ENCODE data around the gene ALDH16A1.

Gene ALDH16A1

DNA sequence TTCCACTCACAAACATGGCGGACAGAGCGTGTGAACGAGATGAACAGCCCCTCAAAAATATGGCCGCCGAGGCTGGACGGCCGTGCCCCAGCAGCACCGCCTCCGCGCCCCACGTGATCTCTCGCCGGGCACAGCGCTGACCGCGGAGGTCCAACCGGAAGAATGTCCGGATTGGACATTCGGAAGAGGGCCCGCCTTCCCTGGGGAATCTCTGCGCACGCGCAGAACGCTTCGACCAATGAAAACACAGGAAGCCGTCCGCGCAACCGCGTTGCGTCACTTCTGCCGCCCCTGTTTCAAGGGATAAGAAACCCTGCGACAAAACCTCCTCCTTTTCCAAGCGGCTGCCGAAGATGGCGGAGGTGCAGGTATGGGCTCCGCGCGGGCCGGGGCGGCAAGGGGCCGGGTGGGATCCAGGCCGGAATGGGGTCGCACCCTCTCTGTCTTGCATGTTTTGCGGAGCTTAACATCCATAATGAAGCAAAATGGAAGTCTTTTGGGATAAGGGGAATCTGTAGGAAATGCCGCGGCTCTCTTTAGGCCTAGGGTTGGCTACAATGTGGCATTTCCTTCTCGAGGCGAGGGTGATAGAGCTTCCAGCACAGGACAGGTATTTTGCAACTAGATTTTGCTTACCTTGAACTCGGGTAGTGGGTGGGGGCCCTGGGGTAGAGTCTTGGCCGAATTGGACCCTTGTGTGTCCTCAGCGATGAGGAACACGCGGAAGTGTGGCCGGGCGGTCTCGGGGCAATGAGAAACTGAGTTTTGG, 34.4 kb downstream of the ALDH16A1 start, which contains the start of gene RPL13A:
RPL13A (plus strand) TSS at position 332 of the 769 bp plus-strand sequence; CDS start at position 354, 22 bp downstream.
- in situ Hi-C loops (cut with MboI; ENCODE audit: low sequenced_read_pairs): no loop called here

DNA sequence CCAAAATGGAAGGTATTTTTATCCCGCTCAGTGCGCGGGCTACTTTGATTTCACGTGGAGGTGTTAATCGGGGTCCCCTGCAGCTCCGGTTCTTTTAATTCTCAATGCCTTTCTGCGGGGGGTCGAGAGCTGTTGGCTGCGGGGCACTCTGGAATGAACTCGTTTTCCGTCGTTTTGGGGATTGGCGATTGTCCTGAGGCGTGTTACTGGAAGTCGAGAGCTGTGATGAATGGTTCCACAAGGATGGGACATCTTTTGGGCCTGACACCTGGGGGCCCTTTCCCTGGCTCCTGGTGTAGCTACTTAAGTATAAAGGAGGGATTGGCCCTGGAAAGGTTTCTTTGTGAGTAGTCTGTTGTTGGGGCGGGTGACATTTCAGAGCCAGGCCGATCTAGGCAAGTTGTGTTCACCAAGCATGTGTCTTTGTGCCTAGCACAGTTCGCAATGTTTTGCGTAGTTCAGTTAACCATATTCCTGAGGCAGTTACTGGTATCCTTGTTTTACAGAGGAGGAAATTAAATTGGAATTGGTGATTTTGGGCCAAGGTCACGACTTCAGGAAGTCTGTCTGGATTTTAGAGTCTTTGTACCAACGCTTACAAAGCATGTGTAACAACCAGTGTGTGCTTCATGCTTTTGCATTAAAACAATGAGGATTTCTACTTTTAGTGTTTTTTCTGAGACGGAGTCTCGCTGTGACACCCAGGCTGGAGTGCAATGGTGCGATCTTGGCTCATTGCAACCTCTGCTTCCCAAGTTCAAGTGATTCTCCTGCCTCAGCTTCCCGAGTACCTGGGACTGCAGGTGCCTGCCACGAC, 35.2 kb downstream of the ALDH16A1 start:
- in situ Hi-C loops (cut with MboI; ENCODE audit: low sequenced_read_pairs): no loop called here

DNA sequence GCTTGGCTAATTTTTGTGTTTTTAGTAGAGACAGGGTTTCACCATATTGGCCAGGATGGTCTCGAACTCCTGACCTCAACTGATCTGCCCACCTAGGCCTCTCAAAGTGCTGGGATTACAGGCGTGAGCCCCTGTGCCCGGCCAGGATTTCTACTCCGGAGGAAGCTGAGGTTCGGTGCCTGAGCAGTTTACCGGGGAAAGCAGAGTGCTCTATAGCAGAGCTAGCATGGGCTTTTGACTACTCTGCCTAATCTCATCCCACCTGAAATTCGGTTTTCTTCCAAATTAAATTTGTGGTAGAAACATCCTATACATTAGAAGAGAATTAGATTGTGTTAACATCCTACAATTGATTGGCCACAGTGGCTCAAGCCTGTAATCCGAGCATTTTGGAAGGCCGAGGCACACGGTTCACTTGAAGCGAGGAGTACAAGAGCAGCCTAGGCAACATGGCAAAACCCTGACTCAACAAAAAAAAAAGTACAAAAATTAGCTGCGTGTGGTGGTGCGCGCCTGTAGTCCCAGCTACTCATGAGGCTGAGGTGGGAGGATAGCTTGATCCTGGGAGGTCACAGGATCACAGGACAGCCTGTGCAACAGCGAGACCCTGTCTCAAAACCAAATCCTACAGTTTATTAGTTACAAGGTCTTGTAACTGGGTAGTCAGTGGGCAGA, 36.0 kb downstream of the ALDH16A1 start:
- in situ Hi-C loops (cut with MboI; ENCODE audit: low sequenced_read_pairs): no loop called here

DNA sequence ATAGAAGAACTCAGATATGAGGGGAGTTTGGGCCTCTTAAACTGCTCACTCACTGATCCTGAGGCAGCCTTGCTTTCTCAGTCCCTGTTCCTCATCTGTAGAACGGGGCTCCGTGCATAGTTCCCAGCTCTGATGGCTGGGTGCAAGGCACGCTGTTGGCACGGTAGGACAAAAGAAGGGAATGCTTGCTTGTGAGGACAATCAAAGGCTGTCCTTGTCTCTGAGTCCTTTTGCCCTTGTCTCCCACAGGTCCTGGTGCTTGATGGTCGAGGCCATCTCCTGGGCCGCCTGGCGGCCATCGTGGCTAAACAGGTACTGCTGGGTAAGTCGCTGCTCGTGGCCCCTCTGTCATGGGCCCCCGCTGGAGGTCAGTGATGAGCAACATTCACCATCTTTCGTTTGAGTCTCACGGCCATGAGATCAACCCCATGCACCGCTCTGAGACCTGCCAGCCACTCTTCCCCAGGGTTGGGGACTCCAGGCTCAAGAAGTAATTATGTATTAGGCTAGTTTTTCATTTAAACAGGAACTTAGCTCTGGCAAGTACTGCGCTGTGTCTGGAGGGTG, 36.7 kb downstream of the ALDH16A1 start:
- in situ Hi-C loops (cut with MboI; ENCODE audit: low sequenced_read_pairs): no loop called here

DNA sequence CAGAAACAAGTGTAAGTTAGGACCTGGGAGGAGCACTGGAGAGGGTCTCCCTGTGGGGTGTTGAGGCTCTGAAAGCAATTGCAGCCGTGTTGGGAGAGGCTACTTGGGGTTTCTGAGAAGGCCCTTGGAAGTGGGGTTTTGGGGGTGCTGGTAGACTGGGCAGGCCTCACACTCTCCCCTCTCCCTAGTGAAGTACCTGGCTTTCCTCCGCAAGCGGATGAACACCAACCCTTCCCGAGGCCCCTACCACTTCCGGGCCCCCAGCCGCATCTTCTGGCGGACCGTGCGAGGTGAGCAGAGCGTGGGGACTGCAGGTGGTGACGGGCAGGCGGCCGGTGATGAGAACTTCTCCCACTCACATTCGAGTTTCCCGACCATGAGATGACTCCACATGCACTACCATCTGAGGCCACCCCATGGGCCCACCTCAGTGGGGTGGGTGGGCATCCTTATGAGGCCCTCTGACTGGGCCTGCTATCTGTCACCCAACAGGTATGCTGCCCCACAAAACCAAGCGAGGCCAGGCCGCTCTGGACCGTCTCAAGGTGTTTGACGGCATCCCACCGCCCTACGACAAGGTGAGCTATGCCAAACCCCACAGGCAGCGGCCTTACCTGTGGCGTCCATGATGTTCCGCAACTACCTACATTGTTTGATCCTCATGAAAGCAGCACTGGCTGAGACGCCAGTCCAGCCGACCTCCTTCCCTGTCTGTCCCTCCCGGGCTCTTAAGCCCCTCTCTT, 37.4 kb downstream of the ALDH16A1 start:
- in situ Hi-C loops (cut with MboI; ENCODE audit: low sequenced_read_pairs): no loop called here

DNA sequence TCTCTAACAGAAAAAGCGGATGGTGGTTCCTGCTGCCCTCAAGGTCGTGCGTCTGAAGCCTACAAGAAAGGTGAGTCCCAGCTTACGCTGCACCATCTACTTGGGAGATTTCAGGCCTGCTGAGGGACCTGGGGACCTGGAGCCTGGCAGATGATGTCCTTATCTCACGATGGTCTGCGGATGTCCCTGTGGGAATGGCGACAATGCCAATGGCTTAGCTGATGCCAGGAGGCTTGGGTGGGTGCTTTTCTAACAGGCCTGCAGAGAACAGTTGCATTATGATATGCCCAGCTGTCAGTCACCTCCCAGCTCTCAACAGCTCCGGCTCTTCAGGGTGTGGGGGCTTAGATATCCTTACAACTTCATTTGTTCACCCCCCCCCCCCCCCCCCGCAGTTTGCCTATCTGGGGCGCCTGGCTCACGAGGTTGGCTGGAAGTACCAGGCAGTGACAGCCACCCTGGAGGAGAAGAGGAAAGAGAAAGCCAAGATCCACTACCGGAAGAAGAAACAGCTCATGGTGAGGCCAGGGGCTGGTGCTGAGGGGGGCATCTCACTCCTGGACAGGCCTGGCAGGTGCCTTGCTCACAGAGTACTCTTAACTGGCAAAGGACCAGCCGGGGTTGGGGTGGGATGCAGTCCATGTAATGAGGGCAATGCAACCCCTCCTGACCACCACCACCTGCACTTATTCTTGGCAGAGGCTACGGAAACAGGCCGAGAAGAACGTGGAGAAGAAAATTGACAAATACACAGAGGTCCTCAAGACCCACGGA, 38.2 kb downstream of the ALDH16A1 start:
- in situ Hi-C loops (cut with MboI; ENCODE audit: low sequenced_read_pairs): no loop called here

DNA sequence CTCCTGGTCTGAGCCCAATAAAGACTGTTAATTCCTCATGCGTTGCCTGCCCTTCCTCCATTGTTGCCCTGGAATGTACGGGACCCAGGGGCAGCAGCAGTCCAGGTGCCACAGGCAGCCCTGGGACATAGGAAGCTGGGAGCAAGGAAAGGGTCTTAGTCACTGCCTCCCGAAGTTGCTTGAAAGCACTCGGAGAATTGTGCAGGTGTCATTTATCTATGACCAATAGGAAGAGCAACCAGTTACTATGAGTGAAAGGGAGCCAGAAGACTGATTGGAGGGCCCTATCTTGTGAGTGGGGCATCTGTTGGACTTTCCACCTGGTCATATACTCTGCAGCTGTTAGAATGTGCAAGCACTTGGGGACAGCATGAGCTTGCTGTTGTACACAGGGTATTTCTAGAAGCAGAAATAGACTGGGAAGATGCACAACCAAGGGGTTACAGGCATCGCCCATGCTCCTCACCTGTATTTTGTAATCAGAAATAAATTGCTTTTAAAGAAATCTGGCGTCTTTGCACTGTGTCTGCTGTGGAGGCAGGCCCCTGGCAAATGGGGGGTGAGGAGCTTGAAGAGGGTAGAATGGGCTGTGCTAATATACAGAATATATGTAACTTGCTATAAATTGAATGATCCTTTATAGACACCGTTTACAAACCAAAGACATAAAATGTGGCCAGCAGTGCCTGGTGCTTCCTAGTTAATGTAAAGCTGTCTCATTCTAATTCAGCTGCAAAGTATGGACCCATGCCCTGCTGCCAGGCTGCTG, 39.0 kb downstream of the ALDH16A1 start:
- in situ Hi-C loops (cut with MboI; ENCODE audit: low sequenced_read_pairs): no loop called here

DNA sequence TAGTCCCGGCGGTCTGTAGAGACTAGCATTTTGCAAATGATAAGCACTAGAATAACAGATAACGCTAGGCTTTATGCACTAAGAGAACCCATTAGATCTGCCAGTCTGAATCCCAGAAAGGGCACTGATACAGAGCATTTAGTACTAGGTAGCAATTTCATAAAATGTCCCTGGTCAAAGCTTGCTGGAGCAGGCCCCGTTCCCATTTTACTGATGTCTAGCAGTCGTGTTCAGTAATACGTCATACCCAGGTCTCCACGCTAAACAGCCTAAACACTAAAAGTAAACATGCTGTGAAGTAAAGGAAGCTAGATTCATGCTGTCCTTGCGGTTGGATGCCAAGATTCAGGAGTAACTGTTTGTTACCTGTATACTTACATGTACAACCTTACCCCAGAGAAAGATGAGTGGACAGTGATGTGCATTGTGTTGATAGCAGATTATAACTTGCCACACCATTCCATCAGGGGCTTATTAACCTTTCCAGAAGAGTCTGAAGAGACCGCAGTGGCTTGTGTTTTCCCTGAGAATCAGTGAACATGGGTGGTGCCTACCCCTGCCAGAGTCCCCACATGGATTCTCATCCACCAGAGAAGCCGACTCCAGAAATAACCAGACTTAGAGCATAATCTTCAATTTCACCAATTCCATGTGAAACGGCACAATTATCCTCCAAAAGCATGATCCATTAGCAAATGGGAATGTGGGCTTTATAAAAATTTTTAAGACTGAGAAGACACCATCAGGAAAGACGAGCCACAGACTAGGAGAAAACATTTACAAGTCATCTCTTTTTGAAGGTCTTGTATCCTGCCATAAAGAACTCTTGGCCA, 39.8 kb downstream of the ALDH16A1 start:
- in situ Hi-C loops (cut with MboI; ENCODE audit: low sequenced_read_pairs): no loop called here

DNA sequence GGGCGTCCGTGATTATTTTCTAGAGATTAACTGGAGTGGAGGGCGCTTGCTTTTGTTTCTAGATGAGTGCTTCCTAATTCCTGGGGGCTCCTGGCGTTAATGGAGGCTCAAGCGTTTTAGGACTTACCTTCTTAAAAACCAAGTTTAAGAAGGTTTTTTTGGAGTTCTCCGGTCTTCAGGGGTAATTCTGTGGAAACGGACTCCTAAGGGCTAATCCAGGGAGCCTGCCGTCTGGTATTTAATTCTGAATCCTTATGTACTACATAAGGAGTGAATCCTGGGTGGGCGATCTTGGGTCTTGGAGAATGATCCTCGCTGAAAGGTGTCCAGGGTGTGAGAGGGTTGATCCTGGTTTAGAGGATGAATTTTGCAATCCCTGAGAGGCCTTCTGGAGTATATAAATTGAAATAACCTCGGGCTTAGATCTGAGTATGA, 43.6 kb downstream of the ALDH16A1 start:
- in situ Hi-C loops (cut with MboI; ENCODE audit: low sequenced_read_pairs): no loop called here

DNA sequence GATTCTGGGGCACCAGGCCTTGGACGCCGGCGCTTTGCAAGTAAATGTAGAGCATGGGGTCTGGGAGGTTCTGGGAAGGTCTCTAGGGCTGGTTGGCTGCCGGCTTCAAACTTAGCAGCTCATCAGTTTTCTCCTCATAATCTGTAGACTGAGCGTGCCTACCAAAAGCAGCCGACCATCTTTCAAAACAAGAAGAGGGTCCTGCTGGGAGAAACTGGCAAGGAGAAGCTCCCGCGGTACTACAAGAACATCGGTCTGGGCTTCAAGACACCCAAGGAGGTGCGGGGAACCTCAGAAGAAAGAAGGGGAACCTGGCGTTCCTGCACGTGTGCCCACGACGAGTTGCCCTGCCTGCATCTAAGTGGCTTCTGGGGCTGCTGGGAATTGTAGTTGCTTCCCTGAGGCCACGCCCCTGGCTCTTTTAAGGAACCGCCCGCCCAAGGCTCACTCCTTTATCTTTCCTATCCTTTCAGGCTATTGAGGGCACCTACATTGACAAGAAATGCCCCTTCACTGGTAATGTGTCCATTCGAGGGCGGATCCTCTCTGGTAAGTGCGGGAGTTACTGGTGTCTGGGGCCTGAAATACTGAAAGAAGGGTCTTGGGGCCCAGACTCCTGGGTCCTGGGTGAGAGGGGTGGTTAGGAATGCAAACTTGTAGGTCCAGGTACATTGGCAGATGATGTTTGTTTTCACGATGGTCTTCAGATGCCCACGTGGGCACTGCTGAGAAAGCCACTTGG, 44.2 kb downstream of the ALDH16A1 start:
- in situ Hi-C loops (cut with MboI; ENCODE audit: low sequenced_read_pairs): no loop called here

DNA sequence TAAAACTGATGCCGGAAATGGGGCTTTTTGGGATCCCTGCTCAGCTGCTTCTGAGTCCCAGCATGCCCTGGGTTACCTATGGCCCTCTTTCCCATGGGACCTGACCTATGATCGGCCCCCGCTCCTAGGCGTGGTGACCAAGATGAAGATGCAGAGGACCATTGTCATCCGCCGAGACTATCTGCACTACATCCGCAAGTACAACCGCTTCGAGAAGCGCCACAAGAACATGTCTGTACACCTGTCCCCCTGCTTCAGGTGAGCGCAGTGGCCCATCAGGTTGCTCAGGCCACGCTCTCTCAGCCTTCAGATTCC, 44.7 kb downstream of the ALDH16A1 start:
- in situ Hi-C loops (cut with MboI; ENCODE audit: low sequenced_read_pairs): no loop called here

DNA sequence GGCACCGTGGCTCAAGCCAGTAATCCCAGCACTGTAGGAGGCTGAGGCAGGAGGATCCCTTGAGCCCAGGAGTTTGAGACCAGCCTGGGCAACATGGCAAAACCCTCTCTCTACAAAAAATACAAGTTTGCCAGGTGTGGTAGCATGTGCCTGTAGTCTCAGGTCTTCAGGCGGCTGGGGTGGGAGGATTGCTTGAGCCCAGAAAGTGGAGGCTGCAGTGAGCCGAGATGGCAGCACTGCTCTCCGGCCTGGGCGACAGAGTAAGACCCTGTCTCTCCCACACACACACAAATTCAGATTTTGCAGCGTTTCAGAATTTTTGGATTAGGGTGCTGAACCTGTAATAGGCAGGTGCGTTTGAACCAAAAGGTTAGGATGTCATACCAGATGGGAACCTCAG, 45.5 kb downstream of the ALDH16A1 start:
- in situ Hi-C loops (cut with MboI; ENCODE audit: low sequenced_read_pairs): no loop called here

DNA sequence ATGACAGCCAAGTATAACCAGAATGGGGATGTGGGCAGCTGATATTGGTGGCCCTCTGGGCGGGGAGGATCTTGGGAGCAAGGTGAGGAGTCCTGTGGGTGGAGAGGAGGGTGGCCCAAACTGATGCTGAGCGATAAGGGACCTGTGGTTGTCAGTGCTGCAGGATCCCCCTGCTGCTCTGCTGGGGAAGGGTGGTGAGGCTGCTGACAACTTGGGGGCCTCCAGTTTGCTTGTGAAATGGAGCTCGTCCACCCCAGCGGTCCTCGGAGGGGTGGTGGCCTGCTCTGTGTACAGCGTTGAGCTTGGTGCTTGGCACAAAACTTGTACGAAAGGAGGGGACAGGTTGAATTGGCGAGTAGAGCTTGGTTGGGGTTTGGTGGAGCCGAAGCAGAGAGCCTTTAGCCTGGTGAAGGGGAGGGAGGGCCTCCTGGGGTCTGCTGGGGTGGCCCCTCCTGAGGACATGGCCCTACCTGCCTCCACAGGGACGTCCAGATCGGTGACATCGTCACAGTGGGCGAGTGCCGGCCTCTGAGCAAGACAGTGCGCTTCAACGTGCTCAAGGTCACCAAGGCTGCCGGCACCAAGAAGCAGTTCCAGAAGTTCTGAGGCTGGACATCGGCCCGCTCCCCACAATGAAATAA, 46.1 kb downstream of the ALDH16A1 start:
- in situ Hi-C loops (cut with MboI; ENCODE audit: low sequenced_read_pairs): no loop called here

DNA sequence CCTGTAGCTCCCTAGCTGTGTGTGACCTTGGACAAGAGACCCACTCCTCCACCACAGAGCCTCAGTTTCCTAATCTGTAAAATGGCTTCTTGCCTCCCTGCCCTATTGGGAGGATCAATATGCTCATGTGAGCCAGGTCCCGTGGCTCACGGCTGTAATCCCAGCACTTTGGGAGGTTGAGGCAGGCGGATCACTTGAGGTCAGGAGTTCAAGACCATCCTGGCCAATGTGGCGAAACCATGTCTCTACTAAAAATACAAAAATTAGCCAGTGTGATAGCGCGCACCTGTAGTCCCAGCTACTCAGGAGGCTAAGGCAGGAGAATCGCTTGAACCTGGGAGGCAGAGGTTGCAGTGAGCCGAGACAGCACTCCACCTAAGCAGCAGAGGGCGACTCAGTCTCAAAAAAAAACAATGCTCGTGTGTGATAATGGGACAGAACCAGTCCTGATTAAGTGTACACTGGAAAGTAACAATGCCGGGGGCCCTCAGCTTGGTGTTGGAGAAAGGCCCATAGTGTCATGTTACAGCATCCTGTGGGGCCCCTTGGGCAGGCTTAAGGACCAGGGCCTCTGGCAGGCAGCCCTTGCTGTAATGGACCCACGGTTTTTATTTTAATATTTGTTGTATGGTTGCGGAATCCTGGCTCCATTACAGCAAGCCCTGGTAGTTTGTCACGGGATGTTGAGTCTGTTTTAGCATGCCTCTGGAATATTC, 50.0 kb downstream of the ALDH16A1 start:
- in situ Hi-C loops (cut with MboI; ENCODE audit: low sequenced_read_pairs): no loop called here

DNA sequence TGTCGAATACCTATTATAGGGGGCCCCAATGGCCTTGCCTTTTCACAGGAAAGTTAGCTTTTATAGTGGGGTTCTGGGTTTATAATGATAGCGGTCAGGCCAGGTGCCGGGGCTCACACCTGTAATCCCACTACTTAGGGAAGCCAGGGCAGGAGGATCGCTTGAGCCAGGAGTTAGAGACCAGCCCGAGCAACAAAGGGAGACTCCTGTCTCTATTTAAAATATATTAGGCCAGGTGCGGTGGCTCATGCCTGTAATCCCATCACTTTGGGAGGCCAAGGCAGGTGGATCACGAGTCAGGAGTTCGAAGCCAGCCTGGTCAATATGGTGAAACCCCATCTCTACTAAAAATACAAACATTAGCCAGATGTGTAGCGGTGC, 50.5 kb downstream of the ALDH16A1 start:
- in situ Hi-C loops (cut with MboI; ENCODE audit: low sequenced_read_pairs): no loop called here

DNA sequence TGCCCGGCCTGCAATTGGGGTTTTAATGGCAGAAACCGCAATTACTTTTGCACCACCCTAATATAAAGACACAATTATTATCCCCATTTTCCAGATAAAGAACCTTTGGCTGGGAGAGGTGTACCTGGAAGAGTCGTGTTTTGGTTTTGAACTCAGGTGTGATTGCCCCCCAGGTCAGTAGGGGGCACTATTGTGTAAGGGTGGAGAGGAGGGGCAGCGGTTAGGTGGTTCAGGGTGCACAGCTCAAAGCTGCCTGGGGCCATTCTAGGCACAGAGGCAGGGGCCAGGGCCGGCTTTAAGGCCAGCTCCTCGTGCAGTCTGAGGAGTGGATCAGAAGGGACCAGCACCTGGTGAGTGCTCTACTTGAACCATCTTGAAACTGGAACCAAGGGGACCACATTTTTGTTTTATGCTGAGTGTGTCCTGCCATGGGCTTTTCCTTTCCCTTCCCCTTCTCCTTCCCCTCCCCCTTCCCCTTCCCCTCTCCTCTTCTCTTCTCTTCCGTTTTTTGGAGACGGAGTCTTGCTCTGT, 53.6 kb downstream of the ALDH16A1 start:
- in situ Hi-C loops (cut with MboI; ENCODE audit: low sequenced_read_pairs): loop anchor here (5.0 kb wide), 1 partner anchor 41 kb away; no protein-coding TSS in a partner anchor
